ENCODE data around the gene CDH20.

CDH20 gene

DNA sequence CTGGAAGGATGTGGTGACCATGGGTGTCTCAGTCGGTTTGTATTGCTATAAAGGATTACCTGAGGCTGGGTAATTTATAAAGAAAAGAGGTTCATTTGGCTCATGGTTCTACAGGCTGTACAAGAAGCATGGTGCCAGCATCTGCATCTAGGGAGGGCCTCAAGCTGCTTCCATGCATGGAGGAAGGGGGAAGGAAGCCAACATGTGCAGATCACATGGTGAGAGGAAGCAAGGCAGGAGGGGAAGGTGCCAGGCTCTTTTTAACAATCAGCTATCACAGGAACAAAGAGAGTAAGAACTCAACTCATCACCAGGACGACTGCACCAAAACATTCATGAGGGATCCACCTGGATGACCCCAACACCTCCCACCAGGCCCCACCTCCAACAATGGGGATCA, 209.4 kb downstream of the CDH20 start:
- no peak for DNase-seq

DNA sequence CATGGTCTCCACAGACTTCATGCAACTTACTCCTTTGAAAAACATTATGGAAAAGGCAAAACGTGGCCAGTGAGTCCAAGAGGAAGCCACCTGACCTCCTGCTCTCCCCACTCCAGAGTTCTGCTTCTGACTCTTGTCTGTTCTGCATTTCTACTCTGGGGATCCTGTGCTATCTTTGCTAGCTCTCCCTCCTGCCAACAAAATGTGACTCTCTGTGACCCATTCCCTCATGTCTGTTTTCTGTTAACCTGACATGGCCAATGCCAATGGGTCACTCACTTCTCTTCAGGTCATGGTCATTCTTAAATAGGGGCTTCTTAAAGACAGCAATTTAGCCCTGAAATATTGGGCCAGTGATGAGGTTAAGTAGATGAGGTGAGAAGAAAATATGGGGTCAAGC, 210.3 kb downstream of the CDH20 start:
- no peak for DNase-seq

DNA sequence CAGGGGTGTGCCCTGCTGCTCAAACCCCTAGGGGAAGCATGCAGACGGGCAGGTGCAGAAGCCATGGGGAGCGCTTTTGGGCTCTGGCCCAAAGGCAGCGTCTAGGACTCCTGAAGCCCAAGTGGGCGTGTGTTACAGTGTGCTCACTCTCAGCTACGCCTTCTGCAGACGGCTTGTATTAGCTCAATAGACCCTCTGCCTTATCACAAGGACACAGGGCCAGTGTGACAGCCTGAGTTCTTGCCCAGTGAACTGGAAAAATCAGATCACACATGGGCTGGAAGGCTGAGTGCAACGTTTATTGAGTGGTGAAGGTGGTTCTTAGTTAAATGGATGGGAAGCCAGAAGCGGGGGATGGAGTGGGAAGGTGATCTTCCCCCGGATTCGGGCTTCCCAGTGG, 210.9 kb downstream of the CDH20 start:
- DNase-seq = no peak

DNA sequence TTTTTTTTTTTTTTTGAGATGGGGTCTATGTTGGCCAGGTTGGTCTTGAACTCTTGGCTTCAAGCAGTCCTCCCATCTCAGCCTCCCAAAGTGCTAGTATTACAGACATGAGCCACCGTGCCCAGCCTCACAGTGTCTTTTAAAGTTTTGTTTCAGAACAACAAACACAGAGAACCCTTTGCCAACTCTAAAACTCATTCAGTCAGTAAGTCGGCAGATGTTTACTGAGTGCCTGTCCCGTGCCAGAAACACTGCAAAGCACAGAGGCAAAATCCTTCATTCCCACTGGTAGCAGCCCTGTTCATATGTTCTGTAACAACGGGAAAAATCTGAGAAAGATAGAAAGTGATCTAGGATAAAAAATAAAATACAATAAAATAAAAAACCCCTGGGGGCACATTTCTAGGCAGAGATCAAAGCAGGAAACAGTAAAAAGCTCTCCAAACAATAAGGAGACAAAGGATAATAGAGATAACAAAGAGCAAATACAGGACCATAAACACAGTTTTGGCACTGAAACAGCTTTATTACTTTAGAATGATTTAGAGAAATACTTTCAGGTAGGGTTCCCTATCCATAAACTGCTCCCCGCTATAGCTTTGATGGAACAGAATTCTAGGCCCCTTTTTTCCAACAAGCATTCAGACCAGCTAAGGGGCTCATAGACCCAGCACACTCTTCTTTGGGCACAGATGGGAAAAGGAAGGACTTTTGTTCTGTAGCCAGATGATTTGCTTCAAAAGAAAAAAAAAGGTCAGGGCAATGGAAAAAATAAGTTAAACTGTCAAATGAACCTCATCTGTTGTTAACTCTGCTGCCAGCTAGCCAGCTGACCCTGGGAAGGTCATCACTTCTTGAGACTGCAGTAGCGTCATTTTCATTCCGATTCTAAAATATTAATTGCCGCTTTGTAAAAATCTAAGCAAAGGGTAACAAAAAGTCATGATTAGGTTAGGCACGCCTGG, 212.3 kb downstream of the CDH20 start:
- no peak for DNase-seq

DNA sequence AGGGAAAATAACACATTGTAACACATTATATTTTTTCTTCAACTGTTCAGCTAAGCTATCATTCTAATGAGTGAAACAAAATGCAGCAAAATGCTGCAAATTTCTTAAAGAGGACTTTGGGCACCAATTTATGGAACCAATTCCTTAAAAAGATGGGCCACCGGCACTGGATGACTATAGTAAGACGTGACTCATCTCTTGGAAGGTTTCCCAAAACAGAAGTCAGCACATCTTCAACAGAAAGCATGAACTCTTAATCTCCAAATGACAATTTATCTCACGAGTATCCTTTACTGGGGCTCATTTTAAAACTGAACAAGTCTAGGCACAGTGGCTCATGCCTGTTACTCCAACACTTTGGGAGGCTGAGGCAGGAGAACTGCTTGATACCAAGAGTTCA, 213.4 kb downstream of the CDH20 start:
- no peak for DNase-seq

DNA sequence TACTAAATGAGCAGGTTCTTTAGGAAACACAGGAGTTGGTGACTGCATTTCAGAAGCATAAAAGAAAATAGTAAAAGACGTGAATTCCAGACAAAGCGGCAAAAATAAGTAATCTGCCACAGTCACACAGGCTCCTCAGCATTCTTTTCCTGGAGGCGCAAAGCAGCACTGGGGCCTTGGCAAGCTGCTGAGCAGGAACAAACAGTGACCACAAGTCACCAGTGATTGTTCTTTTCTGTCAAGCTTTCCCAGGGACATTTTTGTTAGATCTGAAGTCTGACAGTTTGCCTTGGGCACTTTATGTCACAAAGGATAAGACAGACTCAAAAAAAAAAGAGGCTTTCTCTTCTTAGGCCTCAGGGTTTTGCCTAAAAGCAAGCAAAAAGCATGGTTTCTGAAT, 216.2 kb downstream of the CDH20 start:
- no peak for DNase-seq

DNA sequence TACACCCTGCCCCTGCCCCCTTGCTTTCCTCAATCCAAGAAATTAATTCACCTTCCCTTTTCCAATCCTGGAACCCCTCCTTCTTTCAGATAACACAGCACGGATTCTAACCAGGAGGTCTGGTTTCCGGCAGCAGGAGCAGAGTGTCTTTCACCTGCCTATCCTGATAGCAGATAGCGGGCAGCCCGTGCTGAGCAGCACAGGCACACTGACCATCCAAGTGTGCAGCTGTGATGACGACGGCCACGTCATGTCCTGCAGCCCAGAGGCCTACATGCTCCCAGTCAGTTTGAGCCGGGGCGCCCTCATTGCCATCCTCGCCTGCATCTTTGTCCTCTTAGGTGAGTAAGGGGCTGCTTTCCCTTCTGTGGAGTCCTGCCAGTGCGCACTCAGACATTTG, 216.7 kb downstream of the CDH20 start:
- no peak for DNase-seq

DNA sequence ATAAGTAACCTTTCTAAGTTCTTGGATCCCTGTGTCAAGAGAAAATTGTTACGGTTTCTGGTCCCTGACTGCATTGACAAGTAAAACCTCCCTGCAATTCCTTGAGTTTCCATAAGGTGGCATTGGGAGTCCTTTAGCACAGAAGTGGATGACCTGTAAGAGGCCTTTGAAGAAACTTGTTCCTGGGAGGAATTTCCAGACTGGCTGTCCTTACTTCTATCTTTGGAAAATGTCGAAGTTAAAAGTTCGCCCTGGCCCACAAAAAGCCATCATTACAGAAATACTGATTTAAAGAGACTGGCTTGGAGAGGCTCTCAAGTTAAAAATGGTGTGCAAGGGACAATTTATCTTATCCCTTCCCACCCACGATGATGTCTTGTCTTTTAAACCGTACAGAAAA, 218.4 kb downstream of the CDH20 start:
- no peak for DNase-seq

DNA sequence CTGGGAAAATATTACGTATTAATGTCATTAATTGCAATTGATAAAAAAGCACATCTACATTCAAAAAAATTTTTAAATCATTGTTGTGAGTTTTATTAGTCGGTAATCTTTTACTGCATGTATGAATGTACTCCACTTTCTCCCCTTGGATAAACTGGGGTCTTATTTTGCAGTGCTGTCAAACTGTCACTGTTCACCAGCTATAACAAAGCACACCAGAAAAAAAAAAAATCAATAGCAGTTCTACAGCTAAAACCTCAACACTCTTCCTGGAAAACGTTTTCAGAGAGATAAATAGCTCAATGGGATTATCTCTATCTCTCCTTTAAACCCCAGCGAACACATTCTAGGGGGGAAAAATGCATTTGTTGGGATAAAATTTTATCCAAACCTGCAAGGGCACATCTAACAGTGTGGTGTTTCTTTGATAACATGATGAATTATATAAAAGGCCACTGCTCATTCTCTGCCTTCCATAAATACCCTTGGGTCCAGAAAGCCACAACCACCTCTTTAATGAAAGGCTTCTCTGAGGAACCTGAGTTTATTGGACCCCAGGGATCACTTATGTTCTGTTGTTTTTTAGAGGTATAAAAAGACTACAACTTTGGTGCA, 219.9 kb downstream of the CDH20 start:
- no peak for DNase-seq

DNA sequence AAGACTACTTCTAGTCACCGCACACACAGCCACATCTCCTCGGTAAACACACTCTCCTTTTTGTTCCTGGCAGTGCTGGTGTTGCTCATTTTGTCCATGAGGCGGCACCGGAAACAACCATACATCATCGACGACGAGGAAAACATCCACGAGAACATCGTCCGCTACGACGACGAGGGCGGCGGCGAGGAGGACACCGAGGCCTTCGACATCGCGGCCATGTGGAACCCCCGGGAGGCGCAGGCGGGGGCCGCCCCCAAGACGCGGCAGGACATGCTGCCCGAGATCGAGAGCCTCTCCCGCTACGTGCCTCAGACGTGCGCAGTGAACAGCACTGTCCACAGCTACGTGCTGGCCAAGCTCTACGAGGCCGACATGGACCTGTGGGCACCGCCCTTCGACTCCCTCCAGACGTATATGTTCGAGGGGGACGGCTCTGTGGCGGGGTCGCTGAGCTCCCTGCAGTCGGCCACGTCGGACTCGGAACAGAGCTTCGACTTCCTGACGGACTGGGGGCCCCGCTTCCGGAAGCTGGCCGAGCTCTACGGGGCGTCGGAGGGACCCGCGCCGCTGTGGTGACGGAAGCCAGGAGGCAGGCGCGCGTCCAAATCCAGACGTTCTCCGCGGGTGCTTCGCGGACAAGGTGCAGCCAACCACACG, 221.0 kb downstream of the CDH20 start:
- no peak for DNase-seq

DNA sequence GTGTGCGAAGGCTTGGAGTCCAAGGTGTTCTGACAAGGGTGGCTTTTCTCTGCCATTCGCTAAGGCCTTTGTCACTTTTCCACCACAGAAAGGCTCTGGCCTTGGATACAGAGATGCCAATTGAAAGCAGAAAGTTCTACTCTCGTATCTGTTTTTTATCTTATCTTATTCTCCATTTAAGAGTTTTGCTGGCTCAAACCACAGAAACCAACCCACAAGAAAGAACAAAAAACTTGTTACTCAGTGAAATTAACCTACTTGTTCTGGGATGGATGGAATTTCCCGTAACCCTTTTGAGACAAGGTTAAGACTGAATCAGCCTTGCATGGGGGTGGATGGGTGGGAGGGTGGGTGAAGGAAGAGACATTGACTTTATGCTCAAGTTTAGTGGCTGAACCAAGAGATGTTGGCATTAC, 221.7 kb downstream of the CDH20 start:
- DNase-seq = no peak

DNA sequence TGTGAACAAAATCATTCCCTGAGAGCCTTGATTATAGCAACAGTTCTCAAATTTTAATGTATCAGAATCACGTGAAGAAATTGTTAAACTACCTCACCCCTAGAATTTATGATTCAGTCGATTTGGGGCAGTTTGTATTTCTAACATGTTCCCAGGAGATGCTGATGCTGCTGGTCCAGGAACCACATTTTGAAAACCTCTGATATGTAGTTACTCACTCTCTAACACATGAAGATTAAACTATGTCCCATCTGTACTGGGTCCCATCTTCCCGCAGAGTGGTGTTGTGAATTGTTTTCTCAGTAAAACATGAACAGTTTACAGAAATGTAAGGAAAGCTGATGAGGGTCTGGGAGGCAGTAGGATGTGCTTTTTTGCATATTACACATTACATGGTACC, 223.1 kb downstream of the CDH20 start:
- DNase-seq = no peak

DNA sequence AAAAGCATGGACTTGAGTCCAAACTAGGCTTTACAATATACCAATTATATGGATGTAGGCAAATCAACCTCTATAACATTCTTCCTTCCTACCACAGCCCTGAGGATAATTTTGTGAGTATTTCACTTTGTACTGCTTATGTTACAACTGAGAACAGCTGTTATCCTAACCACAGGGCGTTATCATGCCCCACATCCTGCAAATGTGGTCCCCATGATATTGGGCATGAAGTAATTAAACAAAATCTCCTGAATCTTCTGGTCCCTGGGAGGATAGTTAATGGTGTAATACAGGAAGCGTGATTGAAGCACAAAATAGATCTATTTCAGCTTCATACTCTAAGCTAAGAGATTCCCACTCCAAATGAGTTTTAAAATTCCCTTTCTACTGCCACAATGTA, 223.6 kb downstream of the CDH20 start:
- no peak for DNase-seq

DNA sequence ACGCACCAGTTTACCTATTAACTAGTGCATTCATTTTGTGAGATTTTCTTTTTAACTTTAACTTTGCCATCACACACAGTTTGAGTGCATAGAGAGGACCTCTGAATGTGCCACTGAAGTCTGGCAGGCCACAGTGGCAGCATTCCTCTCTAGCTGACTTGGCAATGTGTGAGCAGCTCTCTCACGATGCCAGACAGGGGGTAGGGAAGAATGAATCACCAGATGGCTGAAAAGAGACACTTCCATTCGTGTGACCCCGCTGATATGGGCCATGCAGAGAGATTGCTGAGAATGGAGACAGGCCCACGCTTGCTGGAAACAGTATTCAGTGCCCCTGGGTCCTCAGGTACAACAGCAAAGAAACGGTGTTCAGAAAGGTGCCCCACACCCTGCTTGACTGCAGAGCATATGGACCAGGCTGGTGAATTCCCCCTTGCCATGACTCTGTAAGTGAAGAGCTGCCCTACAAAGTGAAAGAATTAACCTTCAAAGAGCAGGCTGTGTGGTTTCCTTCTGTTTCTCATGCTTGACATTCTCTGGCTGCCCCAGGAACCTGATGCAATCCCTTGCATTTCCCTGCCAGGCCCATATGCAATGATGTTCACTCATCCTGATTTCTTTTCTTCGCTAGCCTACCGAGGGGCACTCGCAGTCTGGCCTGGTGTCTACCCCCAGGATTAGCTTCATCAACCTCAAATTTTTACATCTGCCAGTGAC, 236.1 kb downstream of the CDH20 start:
- no peak for DNase-seq

DNA sequence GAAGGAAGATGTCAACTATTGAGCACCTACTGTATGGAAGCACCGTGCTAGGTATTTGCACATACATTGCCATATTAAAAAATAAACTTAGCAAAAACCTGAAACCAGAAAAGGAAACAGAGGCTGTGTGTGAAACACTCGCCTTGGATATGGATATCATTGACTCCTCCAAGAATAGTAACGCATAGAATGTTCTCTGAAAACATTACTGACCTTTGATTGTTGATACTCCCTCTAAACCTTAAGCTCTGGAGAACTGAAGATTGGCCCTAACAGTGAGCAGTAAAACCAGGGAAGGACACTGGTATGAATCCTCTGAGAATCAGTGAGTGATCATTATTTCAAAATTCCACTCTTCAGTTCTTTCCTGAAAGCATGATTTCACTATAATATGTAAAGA, 236.8 kb downstream of the CDH20 start:
- DNase-seq = no peak

DNA sequence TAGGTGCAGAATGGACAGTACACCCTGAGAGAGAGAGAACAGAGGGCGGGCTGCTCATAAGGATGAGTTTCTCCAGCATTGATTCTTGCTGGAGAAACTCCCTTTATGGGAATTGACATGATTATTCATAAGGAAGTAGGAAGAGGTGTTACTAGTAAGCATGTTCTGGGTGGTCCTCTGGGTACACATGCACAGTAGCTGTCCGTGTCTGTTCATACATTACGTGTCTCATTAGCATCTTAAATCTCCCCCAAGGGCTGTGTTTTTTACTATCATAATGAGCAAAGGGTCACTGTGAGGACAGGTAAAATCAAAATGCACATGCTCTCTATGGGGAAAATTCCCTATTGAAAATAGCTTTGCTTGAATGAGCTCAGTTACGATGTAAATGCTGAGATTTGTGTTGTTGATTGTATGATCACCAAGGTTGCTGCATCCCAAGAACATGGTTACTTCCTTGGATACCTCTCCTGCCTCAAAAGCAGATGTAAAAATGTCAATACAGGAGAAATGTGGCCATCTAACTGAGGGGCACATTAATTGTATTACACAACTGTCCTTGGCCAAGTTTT, 238.9 kb downstream of the CDH20 start:
- DNase-seq = no peak

DNA sequence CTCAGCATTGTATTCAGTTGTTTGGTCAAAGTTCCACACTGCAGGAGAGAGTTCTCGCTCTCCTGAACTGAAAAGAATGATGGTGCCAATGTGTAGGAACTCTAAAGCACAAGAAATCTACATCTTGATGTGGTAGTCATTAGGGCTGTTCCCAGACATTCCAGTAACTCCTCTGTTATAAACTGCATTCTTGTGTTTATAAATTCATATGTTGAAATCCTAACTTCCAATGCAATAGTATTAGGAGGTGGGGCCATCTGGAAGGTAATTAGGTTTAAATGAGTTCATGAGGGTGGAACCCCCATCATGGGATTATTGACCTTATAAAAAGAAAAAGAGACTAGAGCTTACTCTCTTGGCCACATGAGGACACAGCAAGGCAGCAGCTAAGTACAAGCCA, 239.6 kb downstream of the CDH20 start:
- no peak for DNase-seq

DNA sequence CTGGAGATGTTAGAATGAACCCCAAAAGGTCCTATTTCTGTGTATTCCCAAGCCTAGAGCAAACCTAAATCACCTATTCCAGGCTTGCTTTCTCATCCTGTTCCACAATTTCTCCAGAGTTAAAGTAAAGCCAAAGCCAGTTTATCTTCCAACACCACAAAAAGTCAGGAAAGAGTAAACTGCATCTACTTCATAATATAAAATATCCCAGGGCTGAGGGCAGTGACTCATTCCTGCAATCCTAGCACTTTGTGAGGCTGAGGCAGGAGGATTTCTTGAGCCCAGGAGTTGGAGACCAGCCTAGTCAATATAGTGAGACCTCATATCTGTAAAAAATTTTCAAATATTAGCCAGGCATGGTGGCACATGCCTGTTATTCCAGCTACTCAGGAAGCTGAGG, 241.4 kb downstream of the CDH20 start:
- DNase-seq = no peak

DNA sequence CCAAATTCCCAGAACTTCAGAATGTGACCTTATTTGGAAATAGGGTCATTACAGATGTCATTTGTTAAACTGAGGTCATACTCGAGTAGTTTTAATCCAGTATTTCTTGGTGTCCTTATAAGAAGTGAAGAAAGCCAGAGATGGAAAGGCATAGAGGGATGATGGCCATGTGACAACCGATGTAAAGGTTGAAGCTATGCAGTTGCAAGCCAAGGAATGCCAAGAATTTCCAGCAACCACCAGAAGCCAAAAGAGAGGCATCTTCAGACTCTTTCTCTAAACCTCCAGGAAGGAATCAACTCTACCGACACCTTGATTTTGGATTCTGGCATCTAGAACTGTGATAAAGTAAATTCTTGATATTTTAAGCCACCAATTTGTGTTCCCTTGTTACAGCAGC, 242.2 kb downstream of the CDH20 start:
- no peak for DNase-seq

DNA sequence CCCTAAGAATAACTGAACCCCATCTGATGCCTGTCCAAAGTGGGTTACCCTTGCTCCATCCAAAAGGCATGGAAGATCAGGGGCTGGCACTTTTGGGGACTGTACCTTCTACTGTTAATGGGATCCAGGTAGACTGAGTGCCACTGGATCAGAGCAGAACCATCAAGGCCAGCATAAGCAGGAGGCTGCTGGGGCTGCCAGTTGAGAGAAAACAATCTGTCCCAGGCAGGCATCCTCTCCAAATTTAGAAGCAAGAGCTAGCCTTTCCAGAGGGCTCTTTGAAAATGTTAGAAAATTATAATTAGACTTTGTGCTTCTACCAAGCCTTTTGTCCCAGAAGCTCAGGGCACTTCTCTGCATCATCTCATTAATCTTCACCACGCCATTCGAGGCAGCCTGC, 245.6 kb downstream of the CDH20 start:
- no peak for DNase-seq

DNA sequence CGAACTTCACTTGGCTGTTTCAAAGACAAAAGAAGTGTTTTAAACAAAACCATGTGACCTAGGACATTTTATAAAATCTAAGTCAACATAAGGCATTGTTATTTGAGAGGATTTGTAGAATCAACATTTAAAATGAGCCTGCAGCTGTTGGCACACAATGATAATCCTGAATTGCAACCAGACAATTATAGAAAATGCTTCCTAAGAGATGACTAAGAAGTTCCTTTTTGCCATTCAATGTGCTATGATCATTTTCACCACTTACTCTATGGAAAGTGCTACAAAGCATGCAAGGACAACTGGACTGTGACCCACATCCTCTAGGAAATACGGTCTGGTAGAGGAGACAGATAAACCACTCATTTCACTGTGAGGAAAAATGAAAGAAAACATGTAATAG, 246.4 kb downstream of the CDH20 start:
- no peak for DNase-seq

DNA sequence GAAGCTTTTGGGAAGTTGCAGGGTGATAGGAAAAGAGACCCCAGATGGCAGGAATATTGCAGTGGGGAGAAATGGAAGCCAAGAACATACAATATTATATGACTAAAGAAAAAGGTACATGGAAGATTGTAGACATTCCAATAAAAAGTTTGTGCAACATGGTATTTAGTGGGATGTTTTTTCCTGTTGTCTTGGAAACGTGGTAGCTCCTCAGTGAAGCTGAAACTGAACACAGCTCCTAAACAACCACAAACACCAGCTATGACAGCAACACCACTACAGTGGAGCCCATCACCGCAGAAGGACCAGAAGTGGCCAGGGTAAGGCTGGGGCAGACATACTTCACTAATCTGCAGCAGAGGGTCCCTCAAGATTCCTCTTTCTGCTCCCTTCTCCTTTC, 246.8 kb downstream of the CDH20 start:
- no peak for DNase-seq
